Activated CD4-positive, alpha-beta T cell treated with anti-CD3 and anti-CD28 coated beads, Interleukin-2, amount 50 U/mL, for 16 hours (primary cell): ENCODE results near the gene TRMT44.
A peak's percentile ranks its signal among the peaks of the same experiment; 100 is the strongest.
"Not testable (repeated sequence)": the region's sequence is repeated elsewhere in the genome, so short reads cannot be mapped to it uniquely, and the experiment has no call there.

ENCODE experiments used
- DNase-seq: peaks from one replicate; pipeline ENCODE4 v3.0.0-alpha.2; 2020

The TRMT44 gene

DNA sequence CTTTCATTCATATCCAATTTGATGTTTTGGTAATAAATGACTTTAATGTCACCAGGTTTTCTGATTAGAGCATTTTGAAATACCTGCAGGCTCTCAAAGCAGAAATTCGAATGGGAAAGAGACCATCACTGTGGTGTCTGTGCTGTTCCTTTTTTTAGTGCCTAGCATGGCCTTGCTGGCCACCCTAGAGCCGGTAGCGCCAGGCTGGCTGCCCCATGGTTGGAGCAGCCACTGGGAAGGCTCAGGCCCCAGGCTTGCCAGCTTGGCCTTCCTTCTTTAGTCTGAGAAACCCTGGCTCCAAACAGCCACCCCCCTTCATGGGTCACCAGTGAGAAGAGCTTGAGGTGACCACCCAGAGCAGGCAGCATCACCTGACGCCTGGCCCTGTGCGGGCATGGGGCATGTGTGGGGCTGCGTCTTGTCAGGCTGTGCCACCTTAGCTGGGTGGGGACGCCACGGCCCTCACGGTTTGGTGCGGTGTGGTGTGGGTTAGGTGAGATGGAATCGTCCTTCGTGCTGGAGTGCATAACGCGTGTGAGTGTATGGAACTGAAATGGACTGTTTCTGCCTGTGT is 30.0 kb downstream of the TRMT44 start:
- no peak for DNase-seq

DNA sequence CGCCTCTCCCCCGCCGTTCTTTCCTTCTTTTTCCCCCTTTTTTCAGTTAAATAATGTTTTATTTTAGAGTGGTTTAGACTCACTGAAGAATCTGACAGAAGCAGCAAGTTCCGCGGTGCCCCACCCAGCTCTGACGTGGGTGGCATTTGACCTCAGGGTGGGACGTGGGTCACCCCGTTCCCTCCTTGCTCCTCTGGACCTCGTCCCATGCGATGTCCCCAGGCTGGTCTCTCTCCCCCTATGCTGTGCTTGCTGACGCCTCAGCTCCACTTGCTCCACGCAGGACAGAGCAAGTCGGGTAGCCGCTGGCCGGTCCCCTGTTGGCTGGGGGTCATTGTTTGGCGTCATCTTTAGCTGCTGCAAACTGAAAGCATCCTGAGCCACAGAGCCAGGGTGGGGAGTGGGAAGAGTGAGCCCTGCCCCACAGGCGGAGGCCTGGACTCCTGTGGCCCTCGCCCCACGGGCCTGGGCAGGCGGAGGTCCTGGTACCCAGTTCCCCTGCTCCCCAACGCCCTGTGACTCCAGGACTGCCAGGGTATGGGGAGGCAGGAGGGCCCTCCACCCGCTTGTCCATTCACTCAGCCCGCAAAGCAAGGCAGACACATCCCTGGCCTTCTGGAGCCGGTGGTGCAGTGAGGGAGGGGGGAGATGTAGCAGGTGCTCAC is 30.8 kb downstream of the TRMT44 start:
- no peak for DNase-seq

DNA sequence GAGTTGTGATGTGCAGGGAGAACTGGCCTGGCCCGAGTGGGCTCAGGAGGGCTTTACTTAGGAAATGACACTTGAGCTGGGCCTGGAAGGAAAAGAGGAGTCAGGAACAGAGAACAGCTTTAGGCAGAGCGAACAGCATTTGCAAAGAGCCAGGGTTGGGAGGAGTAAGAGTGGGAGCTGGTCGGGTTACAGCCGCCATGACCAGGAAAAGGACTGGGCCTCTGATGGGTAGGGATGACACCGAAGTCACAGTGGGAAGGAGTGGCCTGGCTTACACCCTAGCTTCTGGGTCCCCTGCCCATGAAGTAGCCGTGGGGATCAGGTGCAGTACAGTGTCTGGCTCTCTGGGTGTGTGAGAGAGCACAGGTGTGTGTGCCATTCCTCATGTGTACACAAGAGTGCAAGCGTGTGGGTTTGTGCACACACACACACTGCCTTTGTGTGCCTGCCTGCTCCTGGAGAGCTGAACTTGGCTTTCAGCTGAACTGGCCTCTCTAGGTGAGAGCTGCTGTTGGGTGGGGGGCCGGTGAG is 31.6 kb downstream of the TRMT44 start:
- DNase-seq: no peak

DNA sequence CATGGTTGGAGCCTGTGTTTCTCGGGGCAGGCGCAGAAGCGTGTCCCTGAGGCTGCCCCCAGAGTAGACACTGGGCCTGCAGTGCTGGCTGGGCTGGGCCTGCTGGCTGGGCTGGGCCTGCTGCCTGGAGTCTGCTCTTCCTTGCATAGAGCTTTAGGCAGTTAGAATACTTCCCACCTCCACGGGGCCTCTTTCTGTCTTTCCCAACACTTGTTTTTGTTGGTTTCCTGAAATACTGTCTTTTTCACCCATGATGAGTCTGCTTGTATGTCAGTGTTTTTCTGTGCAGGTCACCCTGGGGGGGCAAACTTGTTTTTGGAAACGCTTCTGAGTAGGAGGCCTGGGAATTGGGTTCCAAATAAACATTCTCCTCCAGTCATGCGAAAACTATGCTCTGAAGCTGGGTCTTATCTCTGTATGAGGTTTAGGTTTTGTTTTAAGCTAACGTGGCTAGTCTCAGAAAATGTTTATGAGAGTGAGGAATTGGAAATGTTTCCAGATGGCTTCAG is 32.2 kb downstream of the TRMT44 start:
- DNase-seq: no peak

DNA sequence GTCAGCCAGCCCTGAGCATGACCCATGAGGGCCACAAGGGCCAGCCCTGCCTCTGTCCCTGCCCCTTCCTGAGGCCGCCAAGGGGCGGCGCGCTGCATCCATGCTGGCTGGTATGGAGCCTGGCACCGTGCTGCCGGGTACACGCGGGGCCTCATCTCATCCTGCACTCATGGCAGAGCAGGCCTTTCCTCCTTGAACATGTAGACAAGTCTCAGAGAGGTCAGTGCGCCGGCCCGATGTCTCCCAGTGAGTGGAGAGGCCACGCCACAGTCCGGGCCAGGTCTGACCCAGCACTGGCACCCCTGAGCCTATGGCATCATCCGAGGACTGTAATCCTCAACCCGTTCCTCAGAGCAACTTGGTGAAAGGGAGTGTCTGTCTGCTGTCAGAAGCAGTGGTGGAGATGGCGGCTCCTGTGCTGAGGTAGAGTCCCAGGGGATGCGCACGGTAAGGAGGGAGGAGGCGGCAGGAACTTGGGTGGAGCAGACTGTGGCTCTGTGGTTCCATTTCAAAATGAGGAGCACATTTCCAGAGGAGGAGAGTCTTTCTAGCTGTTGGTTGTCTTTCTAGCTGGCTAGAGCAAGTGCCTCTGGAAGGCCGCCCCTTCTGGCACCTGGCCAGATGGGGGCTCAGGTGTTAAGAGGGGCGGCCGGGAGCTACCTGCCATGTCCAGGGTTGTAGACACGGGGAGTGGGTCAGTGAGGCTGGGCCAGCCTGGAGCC is 32.8 kb downstream of the TRMT44 start:
- DNase-seq: no peak

DNA sequence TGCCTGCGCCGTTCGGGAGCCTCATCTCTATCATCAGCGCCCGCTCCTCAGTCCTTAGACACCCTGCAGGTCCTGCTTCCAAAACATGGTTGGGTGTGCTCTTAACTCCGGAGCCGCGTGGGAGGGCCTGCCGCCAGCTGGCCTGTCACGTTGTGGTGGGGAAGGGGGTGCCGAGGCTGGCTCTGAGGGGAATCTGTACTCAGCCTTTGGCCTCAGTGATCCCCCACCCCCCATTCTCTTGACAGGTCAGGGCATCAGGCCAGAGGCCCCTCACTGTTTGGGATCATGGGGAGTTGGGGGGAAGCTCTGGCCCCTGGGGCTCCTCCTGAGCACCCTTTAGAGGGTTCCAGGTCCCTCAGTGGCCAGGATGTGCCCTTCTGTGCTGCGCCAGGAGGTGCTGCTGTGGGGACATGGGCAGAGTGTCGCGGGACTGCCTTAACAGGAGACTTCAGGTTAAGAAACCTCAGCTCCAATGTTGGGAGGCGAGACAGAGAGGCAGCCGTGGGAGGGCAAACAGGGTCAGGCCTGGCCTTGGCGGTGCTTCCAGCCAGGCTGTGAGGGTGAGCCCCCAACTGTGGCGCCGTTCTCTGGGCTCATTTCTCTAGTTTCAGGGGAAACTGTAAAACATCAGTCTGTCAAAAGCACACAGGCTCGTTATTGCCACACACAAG is 33.5 kb downstream of the TRMT44 start:
- DNase-seq: no peak

DNA sequence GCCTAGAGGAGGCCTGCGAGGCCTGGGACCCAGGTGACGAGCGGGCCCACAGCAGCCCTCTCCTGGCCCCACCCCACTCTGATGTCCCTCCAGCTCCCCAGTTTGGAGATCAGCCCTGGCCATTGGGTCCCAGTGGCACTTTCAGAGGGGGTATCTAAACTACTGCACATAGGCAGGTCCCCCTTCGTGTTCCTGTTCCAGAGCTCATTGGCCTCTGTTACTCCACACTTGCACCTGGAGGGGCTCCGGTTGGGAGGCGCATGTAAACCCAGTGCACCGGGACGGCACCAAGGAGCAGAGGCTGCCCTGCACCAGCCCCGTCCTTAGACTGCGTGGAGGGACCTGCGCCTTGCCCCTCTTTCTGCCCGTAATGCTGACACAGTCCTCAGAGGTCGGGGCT is 34.3 kb downstream of the TRMT44 start:
- no peak for DNase-seq

DNA sequence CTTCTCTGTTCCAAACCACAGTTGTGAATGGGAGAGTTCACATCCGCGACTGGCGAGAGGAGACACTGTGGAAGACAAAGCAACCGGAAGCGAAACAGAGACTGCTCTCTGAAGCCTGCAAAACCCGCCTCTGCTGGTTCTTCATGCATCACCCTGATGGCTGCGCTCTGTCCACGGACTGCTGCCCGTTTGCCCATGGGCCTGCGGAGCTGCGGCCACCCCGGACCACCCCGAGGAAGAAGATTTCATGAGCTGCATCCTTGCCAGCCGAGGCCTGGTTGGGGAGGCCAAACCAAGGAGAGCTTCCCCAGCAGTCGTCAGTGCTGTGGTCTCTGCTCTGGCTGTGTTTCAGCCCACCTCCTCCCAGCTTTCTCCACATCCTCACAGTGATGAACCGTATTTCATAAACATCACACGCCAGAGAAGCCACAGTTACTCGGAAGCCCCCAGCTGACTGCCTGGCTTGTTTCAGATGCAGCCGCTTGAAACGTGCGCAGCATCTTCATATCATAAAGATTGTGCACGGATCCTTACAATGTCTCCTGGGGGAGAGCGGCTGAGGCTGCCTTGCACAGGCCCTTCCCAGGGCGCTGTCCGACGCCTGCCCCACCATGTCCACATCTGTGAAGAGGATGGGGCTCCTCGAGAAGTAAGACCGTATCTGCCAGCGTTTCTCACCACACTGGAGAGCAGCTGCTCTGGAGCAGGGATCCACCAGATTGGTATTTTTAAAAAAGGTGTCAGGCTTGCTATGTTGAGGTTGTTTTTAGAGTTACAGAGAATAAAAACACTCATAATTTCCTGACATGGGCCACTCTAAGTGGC is 35.4 kb downstream of the TRMT44 start:
- DNase-seq: no peak

DNA sequence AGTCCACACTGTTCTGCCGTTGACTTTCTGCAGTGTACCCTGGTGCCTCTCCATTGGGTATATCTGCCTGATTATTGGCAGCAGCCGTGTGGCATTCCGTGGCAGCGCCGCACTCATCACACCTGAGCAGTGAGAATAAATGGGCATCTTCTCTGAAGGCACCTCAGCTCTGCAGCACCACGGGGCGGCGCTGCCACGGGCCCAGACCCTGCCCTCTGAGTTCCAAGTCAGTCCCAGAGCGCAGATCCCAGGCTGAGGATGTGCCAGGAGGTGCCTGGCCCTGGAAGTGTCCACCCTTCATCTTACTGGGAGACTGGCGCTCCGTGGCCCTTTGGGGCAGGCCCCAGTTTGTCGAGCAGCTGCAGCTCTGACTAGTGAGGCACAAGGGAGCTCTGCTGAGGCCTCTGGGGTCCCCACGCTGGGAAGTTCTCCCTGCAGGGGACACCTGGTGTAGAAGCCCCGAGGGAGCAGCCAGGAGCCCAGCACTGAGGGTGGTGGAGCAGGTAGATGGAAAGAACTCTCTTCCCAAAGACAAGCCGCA is 36.6 kb downstream of the TRMT44 start:
- DNase-seq: no peak

DNA sequence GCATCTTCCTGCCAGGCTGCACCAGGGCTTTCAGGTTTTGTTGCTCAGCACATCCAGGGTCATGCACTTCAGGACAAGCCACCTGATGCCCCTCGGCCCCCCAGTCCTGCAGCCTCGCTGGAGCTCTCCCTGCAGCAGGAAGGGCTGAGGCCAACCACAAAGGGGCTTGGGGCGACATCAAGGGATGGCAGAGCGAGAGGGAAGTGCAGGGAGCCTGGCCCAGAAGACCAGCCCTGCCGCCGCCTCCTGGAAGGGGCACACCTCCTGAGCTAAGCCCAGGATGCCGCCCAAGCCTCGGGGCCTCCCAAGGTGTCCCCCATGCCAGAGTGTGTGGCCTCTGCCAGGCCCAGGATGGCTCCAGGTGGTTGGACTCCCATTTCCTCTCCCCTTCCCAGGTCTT is 37.1 kb downstream of the TRMT44 start:
- DNase-seq: no peak

DNA sequence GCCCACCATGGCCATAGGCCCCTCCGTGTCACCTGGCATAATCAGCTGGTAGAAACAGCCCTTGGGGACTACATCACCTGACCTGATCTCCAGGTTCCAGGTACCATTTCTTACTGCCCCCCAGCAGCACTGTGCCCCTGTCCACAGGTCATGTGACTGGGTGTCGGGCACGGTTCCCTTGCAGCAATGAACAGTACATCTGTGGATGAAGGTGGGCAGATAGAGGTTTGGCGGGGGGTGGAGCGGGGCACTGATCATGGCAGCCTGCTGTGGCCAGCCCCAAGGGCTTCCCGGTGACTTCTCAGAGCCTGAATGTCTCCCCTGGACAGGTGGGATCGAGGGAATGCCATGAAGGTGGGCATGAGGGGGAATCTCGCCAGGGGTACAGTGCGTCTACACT is 37.8 kb downstream of the TRMT44 start:
- DNase-seq: no peak

DNA sequence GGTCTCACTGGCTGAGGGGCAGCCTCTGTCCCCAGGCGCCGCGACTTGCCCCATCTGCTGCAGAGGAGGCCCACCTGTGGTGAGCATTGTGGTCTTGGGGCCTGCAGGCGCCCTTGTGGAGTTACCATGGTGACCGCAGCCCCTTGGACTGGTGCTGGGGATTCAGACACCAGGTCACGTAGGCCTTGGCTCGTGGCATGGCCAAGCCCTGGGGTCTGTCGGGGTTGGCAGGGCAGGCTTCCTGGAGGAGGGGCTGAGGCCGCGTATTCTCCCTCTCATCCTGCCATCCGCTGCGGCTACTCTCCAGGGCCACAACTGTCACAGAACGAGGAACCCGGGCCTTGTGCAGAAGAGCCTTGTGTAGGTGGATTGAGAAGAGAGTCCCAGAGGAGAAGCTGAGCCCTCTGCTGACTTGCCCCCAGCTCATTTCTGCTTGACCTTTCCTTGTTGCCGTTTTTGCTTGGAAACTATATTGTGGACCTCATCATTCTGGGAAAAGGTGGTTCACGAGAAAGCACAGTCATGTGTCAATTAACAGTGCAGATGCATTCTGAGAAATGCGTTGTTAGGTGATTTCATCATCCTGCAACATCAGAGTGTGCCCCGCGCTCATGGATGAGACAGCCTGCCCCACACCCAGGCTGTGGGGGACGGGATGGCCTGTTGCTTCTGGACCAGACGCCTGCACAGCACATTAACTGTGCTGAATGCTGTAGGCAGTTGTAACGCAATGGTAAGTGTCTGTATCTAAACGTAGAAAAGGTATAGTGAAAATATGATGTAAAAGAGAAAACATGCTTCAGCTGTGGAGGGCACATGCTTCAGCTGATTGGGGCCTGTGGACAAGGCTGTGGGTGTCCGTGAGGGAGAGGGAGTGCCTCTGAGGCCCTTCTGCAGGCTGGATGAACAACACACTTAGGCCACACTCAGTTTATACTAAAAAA is 38.5 kb downstream of the TRMT44 start:
- DNase-seq: peak; percentile 6

DNA sequence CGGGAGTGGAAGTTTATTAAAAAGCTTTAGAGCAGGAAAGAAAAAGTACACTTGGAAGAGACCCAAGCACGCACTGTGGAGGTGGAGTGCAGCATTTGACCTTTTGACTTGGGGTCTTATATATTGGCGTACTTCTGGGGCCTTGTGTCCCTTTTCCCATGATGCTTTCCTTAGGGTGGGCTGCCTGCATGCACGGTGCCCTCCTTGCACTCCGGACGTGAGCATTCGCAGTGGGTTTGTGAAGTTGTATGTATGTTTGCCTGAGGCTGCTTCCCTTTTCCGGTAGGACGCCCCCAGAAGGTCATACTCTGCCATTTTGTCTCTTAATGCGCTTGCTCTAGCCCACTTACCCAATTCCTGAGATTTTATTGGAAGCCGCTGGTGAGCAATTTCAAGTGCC is 39.6 kb downstream of the TRMT44 start:
- no peak for DNase-seq

DNA sequence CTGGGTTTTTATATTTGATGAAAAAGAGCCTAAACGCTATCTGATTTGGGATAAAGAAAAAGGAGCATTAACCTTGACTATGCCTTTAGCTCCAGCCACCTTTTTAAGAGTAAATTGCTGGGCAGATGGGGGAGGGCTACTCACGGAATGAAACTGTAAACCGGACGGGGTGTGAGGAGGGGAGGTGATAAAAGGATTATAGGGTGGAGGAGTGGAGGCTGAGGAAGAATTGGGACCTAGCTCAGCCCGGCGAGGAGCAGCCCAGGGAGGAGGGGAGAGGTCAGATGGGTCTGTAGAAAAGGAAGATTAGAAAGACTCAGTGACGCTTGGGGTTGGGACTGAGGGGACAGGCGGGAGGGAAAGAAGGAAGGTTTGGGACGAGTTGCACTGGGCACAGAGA is 46.1 kb downstream of the TRMT44 start:
- DNase-seq: not testable (repeated sequence)

DNA sequence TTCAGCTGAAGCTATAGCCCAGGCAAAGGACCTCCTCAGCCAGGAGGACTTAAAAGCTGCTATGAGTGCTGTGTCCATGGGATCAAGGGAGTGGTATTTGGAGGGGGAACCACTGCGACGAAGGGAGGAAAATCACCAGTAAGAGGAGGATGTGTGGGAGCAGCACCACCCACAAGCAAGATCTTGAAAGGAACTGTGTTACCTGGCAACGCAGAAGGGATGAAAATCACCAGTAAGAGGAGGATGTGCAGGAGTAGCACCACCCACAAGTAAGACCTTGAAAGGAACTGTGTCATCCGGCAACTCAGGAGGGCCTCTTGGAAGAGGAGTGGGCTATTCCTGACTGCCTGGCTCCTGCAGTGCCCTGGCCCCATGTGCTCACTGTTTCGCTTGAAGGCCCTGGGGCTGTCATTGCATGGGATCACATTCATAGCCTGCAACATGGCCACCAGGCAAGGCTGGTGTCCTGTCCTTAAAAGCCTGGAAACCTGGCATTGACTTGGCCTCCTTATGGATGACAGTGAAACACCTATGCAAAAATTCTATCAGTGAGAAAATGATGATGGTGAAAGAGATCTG is 48.3 kb downstream of the TRMT44 start:
- DNase-seq: no peak

DNA sequence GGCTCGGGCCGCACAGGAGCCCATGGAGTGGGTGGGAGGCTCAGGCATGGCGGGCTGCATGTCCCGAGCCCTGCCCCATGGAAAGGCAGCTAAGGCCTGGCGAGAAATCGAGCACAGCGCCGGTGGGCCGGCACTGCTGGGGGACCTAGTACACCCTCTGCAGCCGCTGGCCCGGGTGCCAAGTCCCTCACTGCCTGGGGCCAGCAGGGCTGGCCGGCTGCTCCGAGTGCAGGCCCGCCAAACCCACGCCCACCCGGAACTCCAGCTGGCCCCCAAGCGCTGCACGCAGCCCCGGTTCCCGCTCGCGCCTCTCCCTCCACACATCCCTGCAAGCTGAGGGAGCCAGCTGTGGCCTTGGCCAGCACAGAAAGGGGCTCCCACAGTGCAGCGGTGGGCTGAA is 50.9 kb downstream of the TRMT44 start:
- not testable (repeated sequence) for DNase-seq

DNA sequence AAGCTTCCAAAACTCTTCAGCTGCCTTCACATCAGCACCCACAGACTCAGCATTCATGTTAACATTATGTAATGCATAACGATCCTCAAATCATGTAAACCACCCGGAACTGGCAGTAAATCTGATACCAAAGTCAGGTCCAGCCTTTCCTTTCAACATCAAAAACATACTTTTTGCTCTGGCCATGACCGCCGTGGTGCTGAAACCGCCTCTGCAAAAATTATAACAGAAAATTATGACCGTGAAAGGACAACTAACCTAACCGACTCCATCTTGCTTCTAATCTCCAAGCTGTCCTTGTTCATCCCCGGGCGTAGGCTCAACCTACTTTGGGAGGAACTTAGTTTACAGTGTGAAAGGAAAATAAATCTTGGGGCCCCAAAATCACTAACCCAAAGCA is 51.6 kb downstream of the TRMT44 start:
- DNase-seq: no peak

DNA sequence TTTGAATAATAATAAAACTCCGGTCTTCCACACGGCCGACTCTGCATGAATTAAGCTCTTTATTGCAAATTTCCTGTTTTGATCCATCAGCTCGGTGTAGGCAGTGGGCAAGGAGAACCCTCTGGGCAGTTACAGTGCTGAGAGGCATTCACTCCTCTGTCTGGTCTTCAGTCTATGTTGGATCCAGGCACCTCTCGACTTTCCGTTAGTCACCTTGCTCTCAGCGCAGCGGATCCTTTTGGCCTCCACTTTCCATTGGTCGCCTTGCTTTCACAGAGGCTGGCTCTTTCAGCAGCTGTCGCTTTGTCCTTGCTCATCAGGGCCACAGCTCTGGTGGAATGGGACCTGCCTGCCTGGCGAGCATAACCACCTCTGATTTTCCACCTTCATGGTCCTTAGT is 52.9 kb downstream of the TRMT44 start:
- DNase-seq: no peak

DNA sequence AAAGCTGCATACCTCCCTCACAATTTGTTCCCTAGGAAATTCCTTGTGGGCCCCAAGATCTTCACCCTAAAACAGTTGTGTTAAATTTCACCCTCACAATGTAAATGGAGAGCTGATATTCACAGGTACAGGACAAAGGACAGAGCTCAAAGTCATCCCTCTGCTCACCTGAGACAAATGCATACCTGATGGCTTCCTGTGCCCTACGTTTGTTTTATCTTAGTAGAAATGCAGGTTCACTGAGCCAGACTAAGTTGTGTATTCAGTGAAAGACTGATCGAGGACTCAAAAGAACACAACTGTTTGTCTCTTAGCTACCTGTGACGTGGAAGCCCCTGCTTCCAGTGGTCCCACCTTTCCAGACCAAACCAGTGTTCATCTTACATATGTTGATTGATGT is 53.6 kb downstream of the TRMT44 start:
- no peak for DNase-seq

DNA sequence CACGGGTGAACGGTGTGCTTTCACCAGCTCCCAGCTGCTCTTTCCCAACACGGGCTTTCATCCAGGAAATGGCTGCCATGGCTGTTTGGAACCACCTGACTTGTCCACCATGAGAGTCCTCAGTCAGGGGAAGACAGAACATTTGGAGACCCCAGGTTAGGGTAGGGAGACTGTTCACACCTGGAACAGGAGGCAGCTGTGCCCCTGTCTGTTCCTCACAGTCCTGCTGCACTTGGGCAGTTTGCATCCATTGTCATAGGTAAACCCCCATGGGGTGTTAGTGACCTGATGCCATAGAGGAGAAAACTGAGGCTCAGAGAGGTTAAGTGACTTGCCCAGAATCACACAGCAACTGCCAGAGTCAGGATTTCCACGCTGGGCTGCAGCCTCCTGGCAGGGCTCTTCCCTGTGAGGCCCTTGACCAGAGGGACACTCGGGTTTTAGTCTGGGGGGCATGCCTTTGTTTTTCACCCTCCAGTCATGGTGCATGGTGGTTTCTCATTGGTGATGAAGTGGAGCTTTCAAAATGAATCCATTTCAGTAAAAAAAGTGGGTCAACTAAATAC is 54.5 kb downstream of the TRMT44 start:
- DNase-seq: no peak
